CD4-positive, alpha-beta T cell treated with Interleukin-21 for 1 hour (primary cell): ENCODE data around the gene SLC25A42.
"Not testable (repeated sequence)": the region's sequence is repeated elsewhere in the genome, so short reads cannot be mapped to it uniquely, and the experiment has no call there.

Experiments used
- DNase-seq: peaks from one replicate; pipeline ENCODE4 v3.0.0-alpha.2; 2020

SLC25A42 gene

DNA sequence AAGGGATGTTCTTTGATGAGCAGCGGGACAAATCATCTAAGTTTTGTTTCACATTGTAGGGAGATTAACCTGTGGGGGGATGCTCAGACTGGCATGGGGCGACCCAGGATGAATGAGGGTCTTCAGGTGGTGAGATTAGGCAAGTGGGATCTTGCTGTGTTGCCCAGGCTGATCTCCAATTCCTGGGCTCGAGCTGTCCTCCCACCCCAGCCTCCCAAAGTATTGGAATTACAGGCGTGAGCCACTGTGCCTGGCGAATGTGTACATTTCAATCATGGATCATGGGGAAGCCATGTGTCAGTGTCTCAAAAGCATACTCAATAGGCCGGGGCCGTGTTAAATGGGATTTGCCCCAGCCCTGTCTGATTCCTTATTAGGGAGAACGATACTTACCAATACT, 8.1 kb downstream of the SLC25A42 start:
- DNase-seq: no peak

GRCh38 chr19:19074196-19074882, 10.5 kb downstream of the SLC25A42 start:
- DNase-seq: no peak

- DNase-seq: no peak
Observed at GRCh38 chr19:19075126-19075525, 11.3 kb downstream of the SLC25A42 start.

- DNase-seq: no peak
Observed at GRCh38 chr19:19076476-19076875, 12.7 kb downstream of the SLC25A42 start.

- no peak for DNase-seq
Observed at GRCh38 chr19:19077103-19077502, 13.3 kb downstream of the SLC25A42 start.

GRCh38 chr19:19078801-19079200, 15.0 kb downstream of the SLC25A42 start:
- no peak for DNase-seq

GRCh38 chr19:19079571-19079970, 15.8 kb downstream of the SLC25A42 start:
- no peak for DNase-seq

- no peak for DNase-seq
Observed at GRCh38 chr19:19081642-19082151, 17.9 kb downstream of the SLC25A42 start.

- no peak for DNase-seq
Observed at GRCh38 chr19:19083413-19084178, 19.8 kb downstream of the SLC25A42 start.

DNA sequence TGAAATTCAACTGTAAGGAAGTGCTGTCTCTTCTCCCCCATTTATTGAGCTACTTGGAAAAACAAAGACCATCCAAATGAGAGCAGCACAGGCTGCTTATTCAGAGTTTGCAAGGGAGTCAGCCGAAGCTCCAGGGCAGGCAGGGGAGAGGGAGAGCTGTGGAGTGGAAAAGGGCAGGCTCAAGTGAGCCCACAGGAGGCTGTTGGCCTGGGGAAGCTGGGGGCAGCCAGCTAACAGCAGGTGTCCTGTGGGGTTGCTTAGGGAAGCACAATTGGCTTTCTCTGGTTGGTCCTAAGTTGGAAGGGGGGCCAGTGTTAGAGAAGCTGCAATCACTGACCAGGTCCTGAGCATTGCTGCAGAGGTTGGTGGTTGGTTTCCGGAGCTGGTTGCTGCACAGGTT, 23.9 kb downstream of the SLC25A42 start:
- DNase-seq: no peak

- no peak for DNase-seq
Observed at GRCh38 chr19:19094513-19094912, 30.7 kb downstream of the SLC25A42 start.

- no peak for DNase-seq
Observed at GRCh38 chr19:19095691-19096090, 31.9 kb downstream of the SLC25A42 start.

GRCh38 chr19:19096641-19097627, 33.1 kb downstream of the SLC25A42 start:
- DNase-seq: no peak

GRCh38 chr19:19098084-19098702, 34.4 kb downstream of the SLC25A42 start:
- DNase-seq: no peak

- DNase-seq: no peak
Observed at GRCh38 chr19:19098703-19099632, 35.2 kb downstream of the SLC25A42 start.

DNA sequence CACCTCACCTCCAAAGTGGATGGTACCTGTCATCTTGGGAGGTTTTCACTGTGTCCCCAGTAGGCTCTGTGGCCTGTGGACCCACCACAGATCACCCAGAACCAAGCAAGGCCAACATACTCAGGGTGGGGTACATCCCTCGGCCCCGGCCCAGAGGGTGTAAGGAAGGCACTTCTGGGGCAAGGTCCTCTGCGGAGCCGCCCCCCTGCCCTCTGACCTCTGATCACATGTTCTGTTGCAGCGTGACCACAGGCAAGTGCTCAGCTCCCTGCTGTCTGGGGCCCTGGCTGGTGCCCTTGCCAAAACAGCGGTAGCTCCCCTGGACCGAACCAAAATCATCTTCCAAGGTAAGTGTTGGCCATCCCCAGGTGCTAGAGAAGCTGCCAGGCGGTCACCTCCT, 37.7 kb downstream of the SLC25A42 start:
- no peak for DNase-seq

DNA sequence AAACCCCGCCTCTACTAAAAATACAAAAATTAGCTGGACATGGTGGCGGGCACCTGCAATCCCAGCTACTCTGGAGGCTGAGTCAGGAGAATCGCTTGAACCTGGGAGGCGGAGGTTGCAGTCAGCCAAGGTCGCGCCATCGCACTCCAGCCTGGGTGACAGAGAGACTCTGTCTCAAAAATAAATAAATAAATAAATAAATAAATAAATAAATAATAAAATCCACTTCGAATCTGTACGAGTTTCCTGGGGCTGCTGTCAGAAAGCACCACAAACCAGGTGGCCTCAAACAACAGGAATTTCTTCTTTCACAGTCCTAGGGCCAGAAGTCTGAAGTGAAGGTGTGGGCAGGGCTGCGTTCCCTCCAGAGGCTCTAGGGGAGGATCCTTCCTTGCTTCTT, 38.8 kb downstream of the SLC25A42 start:
- DNase-seq: not testable (repeated sequence)

DNA sequence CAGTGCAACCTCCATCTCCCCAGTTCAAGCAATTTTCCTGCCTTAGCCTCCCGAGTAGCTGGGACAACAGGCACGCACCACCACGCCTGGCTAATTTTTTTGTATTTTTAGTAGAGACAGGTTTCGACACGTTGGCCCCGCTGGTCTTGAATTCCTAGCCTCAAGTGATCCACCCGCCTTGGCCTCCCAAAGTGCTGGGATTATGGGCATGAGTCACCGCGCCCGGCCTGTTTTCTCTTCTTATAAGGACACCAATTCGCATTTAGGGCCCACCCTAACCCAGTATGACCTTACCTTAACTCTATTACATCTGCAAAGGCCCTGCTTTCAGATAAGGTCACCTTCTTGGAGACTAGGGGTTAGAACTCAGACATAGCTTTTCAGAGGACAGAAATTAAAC, 39.4 kb downstream of the SLC25A42 start:
- DNase-seq: no peak

DNA sequence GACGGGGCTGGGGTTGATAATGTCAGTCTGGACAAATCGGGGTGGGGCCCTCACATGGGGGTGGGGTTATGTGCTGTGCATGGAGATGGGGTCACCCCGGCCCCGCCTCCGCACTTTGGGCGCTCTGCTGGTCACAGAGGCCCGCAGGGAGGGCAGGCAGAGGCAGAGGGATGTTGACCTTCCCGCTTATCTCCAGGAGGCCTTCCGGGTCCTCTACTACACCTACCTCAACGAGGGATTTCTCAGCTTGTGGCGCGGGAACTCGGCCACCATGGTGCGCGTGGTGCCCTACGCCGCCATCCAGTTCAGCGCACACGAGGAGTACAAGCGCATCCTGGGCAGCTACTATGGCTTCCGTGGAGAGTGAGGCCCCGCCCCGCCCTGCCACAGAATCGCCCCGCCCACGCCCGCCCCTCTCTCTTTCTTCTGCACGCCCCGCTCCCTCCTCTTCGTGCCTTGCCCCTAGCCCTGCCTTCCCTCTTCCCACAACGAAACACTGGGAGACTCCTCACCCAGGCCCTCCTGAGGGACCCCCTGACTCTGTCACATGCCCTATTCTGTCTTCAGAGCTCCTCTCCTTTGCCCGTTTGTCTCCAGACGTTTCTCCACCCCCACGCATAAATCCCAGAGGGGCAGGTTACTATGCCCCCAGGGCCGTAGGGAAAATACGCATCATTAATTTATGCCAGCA, 41.7 kb downstream of the SLC25A42 start:
- DNase-seq: no peak

DNA sequence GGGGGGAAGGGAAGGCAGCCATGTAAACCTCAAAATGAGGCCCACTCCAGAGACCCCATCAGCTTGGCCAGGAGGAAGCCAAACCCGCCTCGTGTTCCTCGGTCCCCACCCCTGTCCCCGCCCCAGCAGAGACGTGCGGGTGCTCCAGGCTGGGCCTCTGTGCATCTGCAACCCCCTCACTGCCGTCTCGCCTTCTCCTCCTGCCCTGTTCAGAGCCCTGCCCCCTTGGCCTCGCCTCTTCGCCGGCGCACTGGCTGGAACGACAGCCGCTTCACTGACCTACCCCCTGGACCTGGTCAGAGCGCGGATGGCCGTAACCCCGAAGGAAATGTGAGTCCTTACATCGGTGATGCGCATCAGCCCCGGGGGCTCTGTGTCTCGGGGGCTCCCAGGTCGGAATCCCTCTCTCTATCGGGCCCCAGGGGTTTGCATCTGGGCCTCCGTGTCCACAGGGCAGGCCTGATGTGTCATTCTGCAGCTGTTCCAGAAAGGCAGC, 42.3 kb downstream of the SLC25A42 start:
- no peak for DNase-seq

DNA sequence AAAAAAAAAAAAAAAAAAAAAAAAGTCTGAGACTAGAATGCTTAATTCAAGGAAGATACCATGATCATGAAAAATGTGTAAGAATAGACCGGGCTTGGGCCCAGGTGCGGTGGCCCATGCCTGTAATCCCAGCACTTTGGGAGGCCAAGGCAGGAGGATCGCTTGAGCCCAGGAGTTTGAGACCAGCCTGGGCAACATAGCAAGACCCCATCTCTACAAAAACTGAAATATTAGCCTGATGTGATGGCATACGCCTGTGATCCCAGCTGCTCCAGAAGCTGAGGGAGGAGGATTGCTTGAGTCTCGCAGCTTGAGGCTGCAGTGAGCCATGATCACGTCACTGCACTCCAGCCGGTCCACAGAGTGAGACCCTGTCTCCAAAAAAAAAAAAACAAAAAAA, 43.1 kb downstream of the SLC25A42 start:
- not testable (repeated sequence) for DNase-seq
